Measurements from ENCODE around the gene APOD.

Gene APOD

DNA sequence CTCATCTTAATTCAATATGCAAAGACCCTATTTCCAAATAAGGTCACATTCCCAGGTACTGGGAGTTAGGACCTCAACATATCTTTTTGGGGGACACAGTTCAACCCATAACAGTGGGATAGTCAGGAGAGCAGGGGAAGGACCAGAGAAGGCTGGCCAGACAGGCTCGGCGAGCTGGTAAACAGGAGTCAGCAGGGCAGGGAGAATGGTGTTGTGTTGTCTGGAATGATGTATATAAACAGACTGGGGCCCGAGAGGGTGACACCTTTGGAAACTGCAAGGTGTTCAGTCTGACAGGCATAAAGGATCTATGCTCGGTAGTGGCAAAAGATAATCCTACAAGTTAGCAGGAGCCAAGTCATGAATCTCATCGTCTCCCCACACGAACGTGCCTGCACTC lies 30.5 kb downstream of the APOD start:
- DNase-seq (ENCODE audit: low read depth): no peak

DNA sequence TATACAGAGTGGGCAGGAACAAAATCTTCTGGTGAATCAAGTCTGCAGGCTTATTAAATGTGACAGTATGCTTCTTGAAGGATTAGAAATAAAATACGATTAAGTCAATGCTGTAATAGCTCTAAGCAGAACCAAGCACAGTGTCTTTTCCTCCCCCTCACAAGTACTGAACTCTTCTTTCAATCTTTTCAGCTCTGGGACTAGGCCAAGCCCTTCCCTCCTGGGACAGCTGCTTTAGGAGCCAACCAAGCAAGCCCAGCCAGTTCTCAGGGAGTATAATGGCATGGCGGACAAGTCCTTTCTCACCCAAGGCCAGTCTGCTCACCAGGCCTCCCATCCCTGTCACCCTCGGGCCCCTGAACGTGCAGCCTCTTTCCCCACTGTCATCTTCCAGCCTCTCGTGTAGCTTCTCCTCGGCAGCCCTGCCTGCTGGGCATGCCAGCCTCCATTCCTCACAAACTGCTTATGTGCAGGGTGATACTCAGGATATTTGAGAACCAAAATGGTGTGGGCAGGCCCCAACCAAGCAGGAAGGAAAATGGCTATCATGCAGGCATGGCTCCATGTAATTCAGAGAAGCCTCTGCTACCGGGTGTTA lies 32.3 kb downstream of the APOD start:
- no peak for DNase-seq (ENCODE audit: low read depth)

DNA sequence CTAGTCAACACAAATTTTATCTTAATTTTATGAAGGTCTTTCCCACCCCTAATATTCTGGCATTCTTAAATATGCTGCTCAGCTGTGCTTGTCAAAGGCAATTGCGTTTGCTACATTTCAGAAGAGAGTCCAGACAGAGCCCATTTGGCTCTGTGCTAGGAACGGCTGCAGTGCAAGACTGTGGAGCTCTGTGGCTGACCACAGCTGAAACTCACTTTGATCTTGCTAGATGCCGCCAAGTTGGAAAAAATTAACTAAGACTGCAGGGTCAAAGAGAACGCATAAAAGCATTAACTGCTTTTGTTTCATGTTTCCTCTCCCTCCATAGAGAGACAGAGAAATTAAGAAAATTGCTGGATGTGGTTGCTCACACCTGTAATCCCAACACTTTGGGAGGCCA lies 33.0 kb downstream of the APOD start:
- DNase-seq (ENCODE audit: low read depth): peak; percentile 54

DNA sequence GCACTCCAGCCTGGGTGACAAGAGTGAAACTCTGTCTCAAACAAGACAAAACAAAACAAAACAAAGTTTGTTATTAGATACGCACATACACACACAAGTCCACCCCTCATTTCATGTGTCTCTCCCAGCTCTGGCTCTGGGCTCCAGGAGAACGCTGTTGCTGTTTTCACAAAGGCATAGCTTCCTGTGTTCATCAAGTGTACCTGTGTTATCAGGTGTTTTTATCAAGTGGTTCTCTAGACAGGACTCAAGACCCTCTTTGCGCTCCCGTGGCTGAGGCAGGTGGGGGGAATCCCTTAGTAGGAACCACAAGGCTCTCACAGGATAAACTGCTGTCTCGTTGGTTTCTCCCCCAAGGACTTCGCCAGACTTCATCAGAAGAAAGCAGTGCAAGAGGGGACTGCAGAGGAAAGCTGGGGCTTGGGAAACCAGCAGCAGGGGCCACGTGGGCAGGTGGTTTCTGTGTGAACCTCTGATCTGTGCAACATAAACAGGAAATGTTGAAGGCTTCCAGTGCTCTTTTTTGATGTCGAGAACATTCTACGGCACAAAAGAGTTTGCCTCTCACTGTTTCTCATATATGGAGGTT lies 33.7 kb downstream of the APOD start:
- peak; percentile 73 for DNase-seq (ENCODE audit: low read depth)

DNA sequence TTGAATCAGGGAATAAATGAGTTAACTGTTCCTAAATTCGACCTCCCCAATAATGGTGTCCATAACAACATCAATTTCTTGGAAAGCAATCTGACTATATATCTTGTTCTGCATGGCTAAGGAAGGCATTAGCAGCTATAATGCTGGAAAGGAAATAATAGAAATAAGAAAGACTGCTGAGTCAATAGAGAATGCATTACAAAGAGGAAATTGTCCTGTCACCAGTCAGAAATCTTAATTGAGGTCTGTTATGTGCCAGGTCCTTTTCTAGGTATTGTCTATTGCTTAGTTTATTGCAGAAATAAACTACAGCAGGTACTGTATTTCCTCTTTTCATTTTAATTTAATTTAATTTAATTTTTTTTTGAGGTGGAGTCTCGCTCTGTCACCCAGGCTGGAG lies 34.8 kb downstream of the APOD start:
- no peak for DNase-seq (ENCODE audit: low read depth)

DNA sequence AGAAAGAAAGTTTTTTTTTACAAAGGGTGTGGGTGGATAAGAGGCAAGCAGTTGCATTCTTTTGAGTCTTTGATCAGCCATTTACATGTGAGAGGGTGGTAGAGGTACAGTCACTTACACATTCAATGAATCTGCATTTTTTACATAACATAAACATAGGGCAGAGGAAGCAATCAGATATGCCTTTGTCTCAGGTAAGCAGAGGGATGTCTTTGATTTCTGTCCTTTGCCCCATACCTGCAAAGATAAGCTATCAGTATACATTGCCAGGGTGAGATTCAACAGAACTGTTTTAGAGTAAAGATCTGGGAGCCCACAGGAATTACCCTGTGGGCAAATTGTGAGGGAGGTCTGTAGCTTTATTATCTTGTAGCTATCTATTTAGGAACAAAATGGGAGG lies 35.2 kb downstream of the APOD start:
- DNase-seq (ENCODE audit: low read depth): no peak

DNA sequence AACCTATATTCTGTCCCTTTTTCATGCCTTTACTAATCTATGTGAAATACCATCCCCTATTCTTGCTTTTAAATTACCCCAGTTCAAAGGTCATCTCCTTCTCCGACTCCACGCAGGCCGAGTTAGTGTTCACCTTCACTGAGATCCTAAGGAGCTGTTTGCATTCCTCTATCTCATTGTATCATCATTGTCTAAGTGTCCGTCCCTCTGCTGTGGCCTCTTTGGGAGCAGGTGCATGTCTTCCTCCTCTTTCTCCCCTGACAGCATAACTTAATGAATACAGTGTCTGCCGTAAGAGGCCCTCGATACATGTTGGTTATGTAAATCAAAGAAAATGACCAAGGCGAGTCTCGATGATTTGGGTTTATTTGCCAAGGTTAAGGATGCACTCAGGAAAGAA lies 35.7 kb downstream of the APOD start:
- DNase-seq (ENCODE audit: low read depth): no peak

DNA sequence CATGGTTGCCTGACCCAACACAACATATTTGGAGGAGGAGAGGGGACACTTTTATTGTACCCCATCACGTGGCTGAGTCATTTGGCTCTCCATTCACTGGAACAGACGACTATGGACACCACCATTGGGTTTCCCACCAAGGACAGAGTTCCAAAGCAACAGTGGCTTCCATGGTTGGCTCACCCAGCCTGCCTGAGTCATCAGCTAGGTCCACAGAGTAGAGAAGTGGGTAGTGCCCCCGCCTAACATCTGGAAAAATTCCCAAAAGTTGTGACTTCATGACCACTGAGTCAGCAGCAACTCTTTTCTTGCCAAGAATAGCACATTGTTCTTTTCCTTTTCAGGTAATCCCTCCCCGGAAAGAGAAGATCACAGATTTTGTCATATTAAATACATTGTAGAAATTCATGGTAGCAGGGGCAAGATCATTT lies 37.6 kb downstream of the APOD start:
- DNase-seq (ENCODE audit: low read depth): peak; percentile 69

DNA sequence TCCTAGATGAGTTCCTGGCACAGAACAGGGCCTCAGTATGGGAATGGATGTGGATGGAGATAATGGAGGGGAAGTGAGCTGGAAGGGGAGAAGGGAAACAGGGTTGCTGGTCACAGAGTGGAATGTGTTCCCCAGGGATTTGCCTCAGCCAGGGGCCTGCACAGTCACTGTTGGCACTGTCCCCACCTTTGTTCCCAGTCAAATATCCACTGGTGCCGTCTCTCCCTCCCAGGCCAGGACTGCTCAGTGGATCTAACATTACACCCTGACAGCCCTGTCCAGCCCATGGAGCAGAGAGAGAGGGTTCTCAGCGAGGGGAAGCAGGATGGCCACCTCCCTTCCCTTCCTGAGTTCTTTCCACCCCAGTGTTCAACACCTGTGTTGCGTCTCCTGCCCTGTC lies 39.1 kb downstream of the APOD start:
- no peak for DNase-seq (ENCODE audit: low read depth)

DNA sequence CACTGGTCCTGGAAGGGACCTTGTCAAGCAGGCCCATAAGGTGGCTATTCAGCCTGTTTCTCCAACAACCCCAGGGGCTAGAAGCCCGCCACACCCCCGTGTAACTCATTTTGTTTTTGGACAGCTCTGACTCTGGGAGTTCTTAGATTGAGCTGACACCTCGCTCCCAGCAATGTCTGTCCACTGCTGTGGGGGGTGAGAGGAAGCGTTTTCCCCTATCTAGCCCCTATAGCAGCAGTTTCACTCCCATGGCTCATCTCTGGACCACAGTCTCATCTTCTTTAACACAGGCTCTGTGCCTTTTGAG lies 39.6 kb downstream of the APOD start:
- no peak for DNase-seq (ENCODE audit: low read depth)

DNA sequence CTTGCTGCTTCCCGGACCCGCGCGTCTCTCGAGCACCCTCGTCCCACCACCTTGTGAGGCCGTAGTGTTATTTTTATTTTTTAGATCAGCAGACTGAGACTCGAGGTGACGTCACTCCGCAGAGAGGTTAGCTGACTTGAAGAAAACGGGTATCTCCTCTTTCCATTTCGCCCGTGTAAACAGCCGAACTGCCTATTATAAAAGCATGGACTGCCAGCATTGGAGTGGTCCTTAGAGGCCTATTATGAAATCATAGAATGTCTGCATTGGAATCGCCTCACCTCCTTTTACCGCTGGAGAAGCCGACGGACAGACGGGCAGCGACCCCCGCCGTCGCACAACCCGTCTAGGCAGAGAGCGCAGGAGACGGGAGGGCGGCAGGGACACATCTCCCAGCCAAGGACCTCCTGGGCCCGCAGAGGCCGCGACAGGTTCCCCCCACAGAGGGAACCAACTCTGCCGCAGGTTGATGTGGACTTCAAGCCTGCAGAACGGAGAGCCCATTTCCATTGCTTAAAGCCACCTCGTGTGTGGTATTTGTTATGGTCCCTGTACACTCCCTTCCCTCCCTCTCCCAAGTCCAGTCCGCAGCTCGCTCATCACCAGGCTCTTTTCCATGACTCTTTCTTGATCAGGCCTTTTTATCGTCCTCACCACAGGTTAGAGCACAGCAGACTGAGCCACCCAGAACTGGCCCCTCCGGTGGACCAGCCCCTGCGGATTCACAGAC lies 40.1 kb downstream of the APOD start:
- DNase-seq (ENCODE audit: low read depth): no peak

DNA sequence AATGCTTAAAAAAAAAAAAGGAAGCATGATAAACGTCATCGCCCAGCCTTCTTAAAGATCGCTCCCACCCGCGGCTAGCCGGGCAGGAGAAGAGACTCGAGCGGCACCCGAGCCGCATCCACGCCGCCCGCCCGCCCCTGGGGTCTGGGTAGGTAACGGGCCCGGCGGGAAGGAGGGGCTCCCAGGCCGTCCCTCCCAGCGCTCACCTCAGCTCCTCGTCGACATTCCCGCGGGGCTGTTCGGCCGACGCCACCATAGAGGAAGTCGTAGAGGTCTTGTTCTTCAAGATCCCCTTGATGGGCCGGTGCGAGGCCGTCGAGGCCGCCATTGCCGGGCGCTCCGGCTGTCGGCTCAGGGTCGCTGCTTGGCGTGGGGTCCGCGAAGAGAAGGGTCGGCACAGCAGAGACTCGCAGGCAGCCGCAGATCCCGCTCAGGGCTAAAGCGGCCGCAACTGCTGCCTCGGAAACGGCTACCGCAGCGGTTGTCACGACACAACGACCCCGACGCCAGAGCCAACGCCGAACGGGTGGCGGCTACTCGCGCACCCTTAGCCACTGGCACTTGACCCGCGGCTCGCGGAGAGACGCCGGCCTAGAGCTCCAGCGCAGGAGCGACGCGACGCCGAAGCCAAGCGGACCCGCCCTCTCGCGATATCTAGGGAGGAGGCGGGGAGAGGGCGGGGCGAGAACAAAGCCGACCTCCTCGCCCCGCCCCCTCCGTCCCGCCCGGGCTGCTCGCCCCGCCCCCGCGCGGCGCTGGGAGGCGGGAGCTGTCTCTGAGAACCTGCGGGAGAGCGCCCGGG lies 40.8 kb downstream of the APOD start, which contains the start of gene PPP1R2:
PPP1R2 (minus strand) TSS at position 628 of the 802 bp plus-strand sequence; CDS start at position 328, 300 bp downstream.
- peak; percentile 88 for DNase-seq (ENCODE audit: low read depth)

DNA sequence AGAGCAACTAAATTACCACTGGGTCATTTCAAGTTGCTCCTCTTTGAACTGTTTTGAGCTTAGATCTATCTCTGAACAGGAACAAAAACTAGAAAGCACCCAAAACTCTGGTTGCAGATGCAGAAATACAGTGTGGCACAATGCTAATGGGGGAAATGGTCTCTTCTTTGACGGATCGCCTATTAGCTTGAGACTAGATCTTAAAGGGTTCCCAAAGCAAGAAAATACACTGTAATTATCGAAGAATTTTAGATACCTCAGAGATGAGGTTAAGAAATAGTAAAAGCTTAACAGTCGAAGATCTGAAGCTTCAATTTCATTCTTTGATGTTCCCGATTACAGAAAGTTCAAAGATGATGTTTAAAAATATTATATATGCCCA lies 41.4 kb downstream of the APOD start:
- DNase-seq (ENCODE audit: low read depth): peak; percentile 9

DNA sequence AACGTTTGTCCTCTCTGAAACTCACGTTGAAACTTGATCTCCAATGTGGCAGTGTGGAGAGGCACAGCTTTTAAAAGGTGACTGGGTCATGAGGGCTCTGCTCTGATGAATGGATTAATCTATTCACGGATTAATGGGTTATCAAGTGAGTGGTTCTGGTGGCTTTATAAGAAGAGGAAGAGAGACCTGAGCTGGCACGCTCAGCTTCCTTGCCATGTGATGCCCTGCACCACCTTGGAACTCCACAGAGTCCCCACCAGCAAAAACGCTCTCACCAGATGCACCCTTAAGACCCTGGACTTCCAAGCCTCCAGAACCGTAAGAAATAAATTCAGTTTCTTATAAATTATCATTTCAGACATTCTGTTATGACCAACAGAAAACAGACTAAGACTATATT lies 43.2 kb downstream of the APOD start:
- no peak for DNase-seq (ENCODE audit: low read depth)

DNA sequence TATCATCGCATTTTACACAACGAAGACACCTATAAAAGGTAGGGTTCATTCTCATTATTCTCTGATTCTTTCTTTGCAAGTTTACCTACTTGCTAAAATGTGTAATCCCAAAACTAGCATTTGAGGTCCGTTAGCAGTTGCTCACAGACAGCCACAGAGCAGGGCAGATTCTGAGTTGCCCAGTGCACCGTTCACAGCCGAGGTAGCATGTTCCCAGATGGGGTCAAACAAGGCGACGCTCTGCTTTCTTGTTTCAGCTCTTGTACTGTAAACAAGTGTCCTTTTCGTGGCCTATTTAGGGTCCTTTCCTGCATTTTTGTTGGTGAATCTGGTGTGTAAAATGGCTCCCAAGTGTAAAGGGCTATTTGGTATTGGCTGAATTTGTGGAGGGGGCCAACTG lies 43.7 kb downstream of the APOD start:
- DNase-seq (ENCODE audit: low read depth): no peak

DNA sequence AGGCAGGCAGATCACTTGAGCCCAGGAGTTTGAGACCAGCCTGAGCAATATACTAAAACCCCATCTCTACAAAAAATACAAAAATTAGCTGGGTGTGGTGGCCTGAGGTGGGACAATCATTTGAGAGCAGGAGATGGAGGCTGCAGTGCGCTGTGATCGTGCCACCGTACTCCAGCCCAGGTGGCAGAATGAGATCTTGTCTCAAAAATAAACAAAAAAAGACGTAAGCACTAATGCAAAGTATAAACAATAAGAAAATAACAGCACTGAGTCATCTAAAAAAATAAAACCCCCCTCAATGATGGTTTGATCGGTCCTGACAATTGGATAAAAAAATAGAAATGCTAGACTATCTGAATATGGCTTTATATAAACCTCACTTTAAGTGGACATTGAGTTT lies 44.3 kb downstream of the APOD start:
- DNase-seq (ENCODE audit: low read depth): no peak

DNA sequence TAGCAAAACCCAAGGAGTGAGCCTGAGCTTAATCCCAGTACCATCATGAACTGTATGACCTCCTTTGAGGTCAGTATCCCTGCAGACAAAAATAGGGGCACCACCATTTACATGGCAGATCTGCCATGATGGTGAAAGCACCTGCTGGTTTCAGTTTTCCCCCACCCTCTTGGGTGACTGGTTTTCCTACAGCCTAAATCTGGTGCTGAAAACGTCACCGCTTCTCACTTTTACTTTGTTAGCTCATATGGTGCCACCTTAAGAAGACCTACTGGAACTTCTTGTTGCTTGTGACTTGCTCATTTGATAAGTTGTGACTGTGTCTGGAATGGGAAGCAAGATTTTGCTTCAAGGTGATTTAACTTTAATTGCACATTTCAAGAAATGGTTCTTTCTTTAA lies 45.7 kb downstream of the APOD start:
- no peak for DNase-seq (ENCODE audit: low read depth)

DNA sequence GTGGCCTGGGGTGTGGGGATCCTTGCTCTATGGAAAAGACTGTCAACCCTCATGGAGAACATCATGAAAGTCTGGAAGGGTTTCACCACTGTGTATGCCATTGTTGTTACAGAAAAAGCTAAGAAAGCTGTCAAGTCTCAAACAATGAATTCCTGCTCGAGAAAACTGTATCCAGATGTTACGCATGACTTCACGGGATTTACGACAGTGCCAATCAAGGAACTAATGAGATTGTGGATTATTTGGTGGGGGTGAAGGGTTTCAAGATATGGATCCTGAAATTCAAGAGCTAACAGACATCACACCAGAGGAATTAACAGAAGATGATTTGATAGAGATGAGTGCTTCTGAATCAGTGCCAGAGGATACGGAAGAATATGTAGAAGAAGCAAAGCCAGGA lies 48.4 kb downstream of the APOD start:
- no peak for DNase-seq (ENCODE audit: low read depth)

DNA sequence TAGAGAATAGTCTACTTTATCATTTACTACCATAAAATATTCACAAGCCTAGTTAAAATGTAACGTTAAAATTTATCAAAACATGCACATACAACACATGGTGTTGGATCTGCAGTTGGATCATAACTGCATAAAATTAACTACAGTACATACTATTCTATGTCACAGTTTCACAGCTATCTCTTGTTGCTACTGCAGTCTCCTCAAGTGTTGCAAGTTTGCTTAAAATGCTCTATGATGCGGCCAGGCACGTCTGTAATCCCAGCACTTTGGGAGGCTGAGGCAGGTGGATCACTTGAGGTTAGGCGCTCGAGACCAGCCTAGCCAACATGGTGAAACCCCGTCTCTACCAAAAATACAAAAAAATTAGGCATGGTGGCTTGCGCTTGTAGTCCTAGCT lies 50.9 kb downstream of the APOD start:
- no peak for DNase-seq (ENCODE audit: low read depth)

DNA sequence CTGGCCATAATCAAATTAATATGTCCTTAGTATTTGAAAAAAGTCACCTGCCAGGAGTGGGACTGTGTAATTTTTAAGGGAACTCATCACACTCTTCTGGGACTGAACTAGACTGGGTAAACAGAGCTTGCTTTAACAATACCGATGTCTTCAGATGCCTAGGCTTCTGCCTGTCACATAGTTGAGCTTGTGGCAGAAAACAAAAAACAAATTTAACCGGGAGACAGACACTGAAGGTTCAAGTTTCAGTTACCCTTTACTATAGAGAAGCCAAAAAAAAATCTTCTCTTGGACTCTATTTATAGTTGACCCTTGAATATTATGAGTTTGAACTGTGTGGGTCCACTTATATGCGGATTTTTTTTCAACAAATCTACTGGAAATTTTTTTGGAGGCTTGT lies 51.4 kb downstream of the APOD start:
- DNase-seq (ENCODE audit: low read depth): no peak

DNA sequence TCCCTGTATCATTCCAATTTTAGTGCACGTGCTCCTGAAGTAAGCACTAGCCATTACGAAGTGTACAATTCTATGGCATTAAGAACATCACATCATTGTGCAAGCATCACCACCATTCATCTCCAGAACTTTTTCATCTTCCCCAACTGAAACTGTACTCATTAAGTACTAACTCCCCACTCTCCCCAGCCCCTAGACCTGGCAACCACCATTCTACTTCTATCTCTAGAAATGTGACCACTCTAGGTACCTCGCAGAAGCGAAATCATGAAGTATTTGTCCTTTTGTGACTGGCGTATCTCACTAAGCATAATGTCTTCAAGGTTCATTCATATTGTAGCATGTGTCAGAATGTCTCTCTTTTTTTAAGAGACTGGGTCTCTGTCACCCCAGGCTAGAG lies 52.1 kb downstream of the APOD start:
- DNase-seq (ENCODE audit: low read depth): no peak

DNA sequence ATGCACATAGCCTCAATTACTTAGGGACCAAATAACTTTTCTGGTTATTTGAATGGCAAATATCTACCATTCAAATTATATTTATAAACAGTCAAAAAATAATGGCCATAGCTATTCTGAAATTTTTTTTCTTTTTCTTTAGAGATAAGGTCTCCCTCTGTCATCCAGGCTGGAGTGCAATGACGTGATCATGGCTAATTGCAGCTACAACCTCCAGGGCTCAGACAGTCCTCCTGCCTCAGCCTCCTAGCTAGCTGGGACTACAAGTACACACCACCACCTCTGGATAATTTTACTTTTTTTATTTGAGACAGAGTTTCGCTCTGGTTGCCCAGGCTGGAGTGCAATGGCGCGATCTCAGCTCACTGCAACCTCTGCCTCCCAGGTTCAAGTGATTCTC lies 57.2 kb downstream of the APOD start:
- DNase-seq (ENCODE audit: low read depth): no peak

All from iris pigment epithelial cell (primary cell).